WERI-Rb-1 (cell line): ENCODE measurements around the gene CYP3A7.

ENCODE experiments used
- DNase-seq: peaks from one replicate; pipeline ENCODE4 v3.0.0-alpha.2; 2020
- H3K27ac ChIP-seq: fragments of 250-450 bp; sonication (Bioruptor Pico); 2 replicates; pipeline ENCODE4 v1.5.1; 2020; ENCODE audit warnings: mild to moderate bottlenecking, moderate library complexity
- H3K27me3 ChIP-seq: fragments of 250-450 bp; sonication (Bioruptor Pico); 2 replicates; pipeline ENCODE4 v1.5.1; 2021; ENCODE audit warnings: mild to moderate bottlenecking, low read depth, moderate library complexity; ENCODE audit not compliant: insufficient read depth, severe bottlenecking
- H3K36me3 ChIP-seq: fragments of 250-450 bp; sonication (Bioruptor Pico); 2 replicates; pipeline ENCODE4 v1.5.1; 2020; ENCODE audit warnings: mild to moderate bottlenecking, moderate library complexity
- H3K4me3 ChIP-seq: 2 replicates; pipeline ENCODE4 v1.5.1; 2011; ENCODE audit warnings: low read depth, mild to moderate bottlenecking, control low read depth, low read length
- H3K9me3 ChIP-seq: fragments of 250-450 bp; sonication (Bioruptor Pico); 2 replicates; pipeline ENCODE4 v1.5.1; 2021; ENCODE audit warnings: mild to moderate bottlenecking, moderate library complexity; ENCODE audit not compliant: severe bottlenecking
- CTCF ChIP-seq: IDR thresholded peaks from 2 replicates; pipeline ENCODE4 v1.5.1; 2011; ENCODE audit warnings: low read depth, mild to moderate bottlenecking, control low read depth, inconsistent platforms, low read length

CYP3A7 gene

GRCh38 chr7:99685129-99685758 is 49.8 kb downstream of the CYP3A7 start:
- no peaks in the 10 kb centered on the region for H3K36me3 ChIP-seq
- no peak for TF ChIP-seq CTCF
- no peak overlapping the region for H3K27ac ChIP-seq
- no peak for DNase-seq
- H3K4me3 ChIP-seq: no peak overlapping the region
- no peaks in the 10 kb centered on the region for H3K27me3 ChIP-seq
- H3K9me3 ChIP-seq: peaks cover 14% of the 10 kb centered on the region

GRCh38 chr7:99679400-99680191 is 55.4 kb downstream of the CYP3A7 start, which contains the start of gene CYP3A5:
CYP3A5 (minus strand) TSS chr7:99679996; CDS start chr7:99679896, 100 bp downstream.
- no peak for TF ChIP-seq CTCF
- Histone ChIP-seq H3K36me3 (no peaks in the 10 kb centered on the region), H3K9me3 (peaks cover 4% of the 10 kb centered on the region), H3K27me3 (no peaks in the 10 kb centered on the region), H3K4me3 (no peak within 1 kb of the TSS), H3K27ac (no peak within 1 kb of the TSS)
- no peak for DNase-seq

- Histone ChIP-seq H3K4me3 (no peak overlapping the region), H3K27me3 (no peaks in the 10 kb centered on the region), H3K36me3 (no peaks in the 10 kb centered on the region), H3K9me3 (peaks cover 4% of the 10 kb centered on the region), H3K27ac (no peak overlapping the region)
- no peak for TF ChIP-seq CTCF
- DNase-seq: peak; percentile 20
Observed at GRCh38 chr7:99679032-99679399, 56.0 kb downstream of the CYP3A7 start.

GRCh38 chr7:99677648-99678045 is 57.3 kb downstream of the CYP3A7 start:
- no peak overlapping the region for H3K4me3 ChIP-seq
- peaks cover 4% of the 10 kb centered on the region for H3K9me3 ChIP-seq
- no peaks in the 10 kb centered on the region for H3K36me3 ChIP-seq
- H3K27me3 ChIP-seq: no peaks in the 10 kb centered on the region
- DNase-seq: no peak
- H3K27ac ChIP-seq: no peak overlapping the region
- TF ChIP-seq CTCF: no peak

- Histone ChIP-seq H3K27ac (no peak overlapping the region), H3K4me3 (no peak overlapping the region), H3K27me3 (no peaks in the 10 kb centered on the region), H3K36me3 (no peaks in the 10 kb centered on the region), H3K9me3 (peaks cover 3% of the 10 kb centered on the region)
- TF ChIP-seq CTCF: no peak
- DNase-seq: no peak
Observed at GRCh38 chr7:99677013-99677647, 57.9 kb downstream of the CYP3A7 start.
